ENCODE data around the gene DONSON.

The DONSON gene

GRCh38 chr21:33550772-33551660 lies 37.5 kb downstream of the DONSON start:
- Histone ChIP-seq H3K4me3 (ENCODE audit: insufficient read depth, low read length, poor library complexity, severe bottlenecking) (no peak overlapping the region), H3F3A (ENCODE audit: insufficient read depth) (peaks cover 4% of the 10 kb centered on the region; the same call in 1 of the 2 replicates), H3K27me3 (ENCODE audit: low read length) (no peaks in the 10 kb centered on the region), H3K4me2 (ENCODE audit: low read depth, low read length, poor library complexity, severe bottlenecking) (no peak overlapping the region), H2AFZ (ENCODE audit: low read depth, low read length, severe bottlenecking) (no peak overlapping the region), H4K20me1 (ENCODE audit: low read depth, low read length) (peaks cover 58% of the 10 kb centered on the region), H3K9me3 (ENCODE audit: insufficient read depth, low read length) (no peaks in the 10 kb centered on the region), H3K9ac (ENCODE audit: low read length) (no peak overlapping the region), H3K9me2 (replicated peaks; ENCODE audit: insufficient read depth, low read length) (no peaks in the 10 kb centered on the region), H3K27ac (ENCODE audit: low read depth, low read length) (no peak overlapping the region), H3K36me3 (ENCODE audit: low read length) (peaks cover 70% of the 10 kb centered on the region), H3K79me2 (ENCODE audit: insufficient read depth, low read length) (peaks cover 98% of the 10 kb centered on the region)
- no peak for TF ChIP-seq CTCF (IDR thresholded peaks at IDR 0.05; ENCODE audit: insufficient read depth, low read length, poor library complexity, severe bottlenecking)
- TF ChIP-seq EZH2phosphoT487 (conservative IDR thresholded peaks at IDR 0.05; ENCODE audit: low read length), result no peak

- no peaks in the 10 kb centered on the region for H3K9me2 ChIP-seq (replicated peaks; ENCODE audit: insufficient read depth, low read length)
- no peak overlapping the region for H3K27ac ChIP-seq (ENCODE audit: low read depth, low read length)
- H3F3A ChIP-seq (ENCODE audit: insufficient read depth), result peaks cover 4% of the 10 kb centered on the region; the same call in 1 of the 2 replicates
- TF ChIP-seq CTCF (IDR thresholded peaks at IDR 0.05; ENCODE audit: insufficient read depth, low read length, poor library complexity, severe bottlenecking) (no peak), EZH2phosphoT487 (conservative IDR thresholded peaks at IDR 0.05; ENCODE audit: low read length) (no peak)
- no peak overlapping the region for H3K9ac ChIP-seq (ENCODE audit: low read length)
- H3K4me2 ChIP-seq (ENCODE audit: low read depth, low read length, poor library complexity, severe bottlenecking), result no peak overlapping the region
- peaks cover 98% of the 10 kb centered on the region for H3K79me2 ChIP-seq (ENCODE audit: insufficient read depth, low read length)
- H4K20me1 ChIP-seq (ENCODE audit: low read depth, low read length), result peaks cover 58% of the 10 kb centered on the region
- H3K27me3 ChIP-seq (ENCODE audit: low read length), result no peaks in the 10 kb centered on the region
- no peak overlapping the region for H3K4me3 ChIP-seq (ENCODE audit: insufficient read depth, low read length, poor library complexity, severe bottlenecking)
- no peaks in the 10 kb centered on the region for H3K9me3 ChIP-seq (ENCODE audit: insufficient read depth, low read length)
- peaks cover 66% of the 10 kb centered on the region for H3K36me3 ChIP-seq (ENCODE audit: low read length)
- no peak overlapping the region for H2AFZ ChIP-seq (ENCODE audit: low read depth, low read length, severe bottlenecking)
These were observed 38.4 kb downstream of the DONSON start for GRCh38 chr21:33549848-33550771.

- H3K27ac ChIP-seq (ENCODE audit: low read depth, low read length), result no peak overlapping the region
- H3K36me3 ChIP-seq (ENCODE audit: low read length), result peaks cover 40% of the 10 kb centered on the region
- no peaks in the 10 kb centered on the region for H3K9me2 ChIP-seq (replicated peaks; ENCODE audit: insufficient read depth, low read length)
- no peak overlapping the region for H3K4me3 ChIP-seq (ENCODE audit: insufficient read depth, low read length, poor library complexity, severe bottlenecking)
- peak overlapping the region; percentile 99 for H3K4me2 ChIP-seq (ENCODE audit: low read depth, low read length, poor library complexity, severe bottlenecking)
- no peak overlapping the region for H2AFZ ChIP-seq (ENCODE audit: low read depth, low read length, severe bottlenecking)
- H3K9me3 ChIP-seq (ENCODE audit: insufficient read depth, low read length), result no peaks in the 10 kb centered on the region
- H3K79me2 ChIP-seq (ENCODE audit: insufficient read depth, low read length), result peaks cover 94% of the 10 kb centered on the region
- H3K27me3 ChIP-seq (ENCODE audit: low read length), result no peaks in the 10 kb centered on the region
- H4K20me1 ChIP-seq (ENCODE audit: low read depth, low read length), result peaks cover 48% of the 10 kb centered on the region
- no peak overlapping the region for H3K9ac ChIP-seq (ENCODE audit: low read length)
- peaks cover 23% of the 10 kb centered on the region for H3F3A ChIP-seq (ENCODE audit: insufficient read depth)
- TF ChIP-seq EZH2phosphoT487 (conservative IDR thresholded peaks at IDR 0.05; ENCODE audit: low read length), result no peak
- TF ChIP-seq CTCF (IDR thresholded peaks at IDR 0.05; ENCODE audit: insufficient read depth, low read length, poor library complexity, severe bottlenecking), result no peak
These were observed 42.4 kb downstream of the DONSON start for GRCh38 chr21:33546086-33546485.
